ENCODE measurements around the gene LAPTM5.

- TF ChIP-seq, protein P1, sequence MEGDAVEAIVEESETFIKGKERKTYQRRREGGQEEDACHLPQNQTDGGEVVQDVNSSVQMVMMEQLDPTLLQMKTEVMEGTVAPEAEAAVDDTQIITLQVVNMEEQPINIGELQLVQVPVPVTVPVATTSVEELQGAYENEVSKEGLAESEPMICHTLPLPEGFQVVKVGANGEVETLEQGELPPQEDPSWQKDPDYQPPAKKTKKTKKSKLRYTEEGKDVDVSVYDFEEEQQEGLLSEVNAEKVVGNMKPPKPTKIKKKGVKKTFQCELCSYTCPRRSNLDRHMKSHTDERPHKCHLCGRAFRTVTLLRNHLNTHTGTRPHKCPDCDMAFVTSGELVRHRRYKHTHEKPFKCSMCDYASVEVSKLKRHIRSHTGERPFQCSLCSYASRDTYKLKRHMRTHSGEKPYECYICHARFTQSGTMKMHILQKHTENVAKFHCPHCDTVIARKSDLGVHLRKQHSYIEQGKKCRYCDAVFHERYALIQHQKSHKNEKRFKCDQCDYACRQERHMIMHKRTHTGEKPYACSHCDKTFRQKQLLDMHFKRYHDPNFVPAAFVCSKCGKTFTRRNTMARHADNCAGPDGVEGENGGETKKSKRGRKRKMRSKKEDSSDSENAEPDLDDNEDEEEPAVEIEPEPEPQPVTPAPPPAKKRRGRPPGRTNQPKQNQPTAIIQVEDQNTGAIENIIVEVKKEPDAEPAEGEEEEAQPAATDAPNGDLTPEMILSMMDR (IDR thresholded peaks at IDR 0.05) = no peak
- no peak for TF ChIP-seq POLR2A (IDR thresholded peaks at IDR 0.05)
- no peak for TF ChIP-seq POLR2AphosphoS5 (IDR thresholded peaks at IDR 0.05)
These were observed 30.5 kb downstream of the LAPTM5 start for GRCh38 chr1:30726773-30727684.
